Fibroblast of the aortic adventitia (primary cell): ENCODE results near the gene RAPH1. TPM values are rescaled to one million over a fixed set of nuclear protein-coding genes. Genes with fewer than 3 reads are reported as not detected.

Source experiments
- DNase-seq: peaks from one replicate; pipeline ENCODE4 v3.0.0-alpha.2; 2010; ENCODE audit warnings: low read depth
- H3K4me3 ChIP-seq: 2 replicates; pipeline ENCODE4 v1.5.1; 2011; ENCODE audit warnings: low read depth, mild to moderate bottlenecking, control low read depth, low read length, moderate library complexity
- CTCF ChIP-seq: IDR thresholded peaks from 2 replicates; pipeline ENCODE4 v1.5.1; 2011; ENCODE audit warnings: mild to moderate bottlenecking, low read length, control low read depth, inconsistent platforms; ENCODE audit not compliant: insufficient read depth
- total RNA-seq: library from RNA; depleted of rRNA; stranded (reverse); fragments of >200 nt; gene quantifications from 2 replicates; pipeline ENCODE4 v1.2.3, GENCODE V29; 2012; ENCODE audit warnings: low replicate concordance

Gene RAPH1
- total RNA-seq, 1 donor: 18.8 TPM

DNA sequence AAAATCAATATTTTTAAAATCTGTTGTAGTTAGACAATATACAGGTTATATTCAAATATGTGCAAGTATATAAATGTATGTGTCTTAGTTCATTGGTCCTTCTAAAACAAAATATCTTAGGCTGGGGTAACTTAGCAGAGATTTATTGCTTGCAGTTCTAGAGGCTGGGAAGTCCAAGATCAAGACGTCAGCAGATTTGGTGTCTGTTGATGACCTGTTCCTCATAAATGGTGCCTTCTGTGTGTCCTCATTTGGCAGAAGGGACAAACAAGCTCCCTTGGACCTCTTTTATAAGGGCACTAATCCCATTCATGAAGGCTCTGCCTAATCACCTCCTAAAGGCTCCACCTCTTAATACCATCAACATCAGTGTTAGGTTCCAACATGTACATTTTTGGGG is 175.7 kb downstream of the RAPH1 start:
- H3K4me3 ChIP-seq: no peak overlapping the region
- no peak for DNase-seq
- TF ChIP-seq CTCF: no peak

DNA sequence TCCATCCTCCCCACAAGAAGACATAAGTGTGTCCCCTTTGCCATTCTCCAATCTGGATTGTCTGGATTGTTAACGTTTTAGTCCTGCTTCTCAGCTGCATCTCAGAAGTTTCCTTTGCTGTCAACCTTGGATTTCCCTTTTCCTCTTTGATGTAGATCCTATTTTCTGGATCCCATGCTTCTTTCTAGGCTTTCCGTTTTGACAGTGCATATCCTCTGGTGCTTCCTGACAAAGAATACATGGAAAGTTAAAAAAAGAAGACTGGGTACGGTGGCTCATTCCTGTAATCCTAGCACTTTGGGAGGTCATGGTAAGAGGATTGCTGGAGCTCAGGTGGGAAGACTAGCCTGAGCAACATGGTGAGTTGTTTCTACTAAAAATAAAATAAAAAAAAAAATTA is 180.1 kb downstream of the RAPH1 start:
- no peak for TF ChIP-seq CTCF
- H3K4me3 ChIP-seq: no peak overlapping the region
- DNase-seq: no peak

DNA sequence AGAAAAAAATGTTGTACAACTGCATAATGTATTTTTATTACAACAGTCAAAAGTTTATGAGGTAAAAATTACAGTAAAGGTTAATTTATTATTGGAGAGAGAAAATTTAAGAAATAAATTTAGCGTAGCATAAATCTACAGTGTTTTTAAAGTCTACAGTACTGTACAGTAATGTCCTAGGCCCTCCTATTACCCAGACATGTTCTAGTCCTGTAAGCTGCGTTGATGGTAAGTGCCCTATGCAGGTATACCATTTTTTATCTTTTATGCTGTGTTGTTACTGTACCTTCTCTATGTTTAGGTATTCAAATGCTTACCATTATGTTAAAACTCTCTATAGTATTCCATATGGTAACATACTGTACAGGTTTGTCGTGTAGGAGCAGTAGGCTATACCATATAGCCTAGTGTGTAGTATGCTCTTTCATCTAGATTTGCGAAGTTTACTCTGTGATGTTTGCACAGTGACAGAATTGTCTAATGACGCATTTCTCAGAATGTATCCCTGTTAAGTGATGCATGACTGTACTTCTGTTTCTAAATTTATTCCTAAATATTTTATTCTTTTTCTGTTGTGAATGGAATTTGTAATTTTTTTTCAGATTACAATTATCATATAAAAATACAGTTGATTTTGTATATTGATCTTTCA is 182.4 kb downstream of the RAPH1 start:
- no peak for TF ChIP-seq CTCF
- H3K4me3 ChIP-seq: no peak overlapping the region
- no peak for DNase-seq

GRCh38 chr2:203347375-203347774 is 187.7 kb downstream of the RAPH1 start:
- no peak for DNase-seq
- no peak for TF ChIP-seq CTCF
- no peak overlapping the region for H3K4me3 ChIP-seq

GRCh38 chr2:203346612-203347011 is 188.5 kb downstream of the RAPH1 start:
- TF ChIP-seq CTCF: no peak
- DNase-seq: no peak
- H3K4me3 ChIP-seq: no peak overlapping the region

DNA sequence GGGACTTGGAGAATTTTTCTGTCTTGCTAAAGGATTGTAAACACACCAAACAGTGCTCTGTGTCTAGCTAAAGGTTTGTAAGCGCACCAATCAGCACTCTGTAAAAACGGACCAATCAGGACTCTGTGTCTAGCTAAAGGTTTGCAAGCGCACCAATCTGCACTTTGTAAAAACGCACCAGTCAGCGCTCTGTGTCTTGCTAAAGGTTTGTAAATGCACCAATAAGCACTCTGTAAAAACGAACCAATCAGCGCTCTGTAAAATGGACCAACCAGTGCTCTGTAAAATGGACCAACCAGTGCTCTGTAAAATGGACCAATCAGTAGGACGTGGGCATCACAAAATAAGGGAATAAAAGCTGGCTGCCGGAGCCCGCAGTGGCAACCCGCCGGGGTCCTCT is 190.4 kb downstream of the RAPH1 start:
- DNase-seq: no peak
- no peak overlapping the region for H3K4me3 ChIP-seq
- no peak for TF ChIP-seq CTCF

Other genes starting within 250 kb of the RAPH1 start
- gene ABI2, start 206.9 kb downstream of the RAPH1 start, total RNA-seq: 24.3 and 36.4 TPM in 2 replicates
- not detected in 2 replicates for gene CD28, start 171.3 kb upstream of the RAPH1 start, total RNA-seq